ENCODE results near the gene PGAM5. TPM values are rescaled to one million over a fixed set of nuclear protein-coding genes. Genes with fewer than 3 reads are reported as not detected.

Gene PGAM5
- total RNA-seq, 1 donor from 2014 or later = 29.1 TPM

- Mint-ChIP-seq H3K4me1 (ENCODE audit: low read depth, unreplicated experiment) (peaks cover 5% of the 10 kb centered on the region), H3K9me3 (ENCODE audit: unreplicated experiment) (peaks cover 4% of the 10 kb centered on the region), H3K4me3 (ENCODE audit: unreplicated experiment) (no peak overlapping the region), H3K36me3 (ENCODE audit: unreplicated experiment) (no peaks in the 10 kb centered on the region), H3K27me3 (ENCODE audit: unreplicated experiment) (no peaks in the 10 kb centered on the region), H3K27ac (ENCODE audit: unreplicated experiment) (no peak overlapping the region)
- no peak for TF ChIP-seq CTCF (IDR thresholded peaks at IDR 0.05; ENCODE audit: partially characterized antibody, unreplicated experiment)
- DNase-seq = no peak
These were observed 12.3 kb upstream of the PGAM5 start for GRCh38 chr12:132698341-132698740.

- H3K36me3 Mint-ChIP-seq (ENCODE audit: unreplicated experiment) = no peaks in the 10 kb centered on the region
- no peak for TF ChIP-seq CTCF (IDR thresholded peaks at IDR 0.05; ENCODE audit: partially characterized antibody, unreplicated experiment)
- H3K4me1 Mint-ChIP-seq (ENCODE audit: low read depth, unreplicated experiment) = peaks cover 6% of the 10 kb centered on the region
- DNase-seq = no peak
- no peaks in the 10 kb centered on the region for H3K27me3 Mint-ChIP-seq (ENCODE audit: unreplicated experiment)
- no peak overlapping the region for H3K27ac Mint-ChIP-seq (ENCODE audit: unreplicated experiment)
- peaks cover 4% of the 10 kb centered on the region for H3K9me3 Mint-ChIP-seq (ENCODE audit: unreplicated experiment)
- no peak overlapping the region for H3K4me3 Mint-ChIP-seq (ENCODE audit: unreplicated experiment)
These were observed 10.3 kb upstream of the PGAM5 start for GRCh38 chr12:132700212-132700822.

GRCh38 chr12:132702640-132703039, 8.0 kb upstream of the PGAM5 start:
- Mint-ChIP-seq H3K4me1 (ENCODE audit: low read depth, unreplicated experiment) (peaks cover 6% of the 10 kb centered on the region), H3K4me3 (ENCODE audit: unreplicated experiment) (no peak overlapping the region), H3K9me3 (ENCODE audit: unreplicated experiment) (peaks cover 2% of the 10 kb centered on the region), H3K27me3 (ENCODE audit: unreplicated experiment) (no peaks in the 10 kb centered on the region), H3K36me3 (ENCODE audit: unreplicated experiment) (no peaks in the 10 kb centered on the region), H3K27ac (ENCODE audit: unreplicated experiment) (no peak overlapping the region)
- DNase-seq = peak; percentile 47
- no peak for TF ChIP-seq CTCF (IDR thresholded peaks at IDR 0.05; ENCODE audit: partially characterized antibody, unreplicated experiment)

GRCh38 chr12:132703641-132704040, 7.0 kb upstream of the PGAM5 start:
- H3K4me3 Mint-ChIP-seq (ENCODE audit: unreplicated experiment) = peak overlapping the region; percentile 30
- H3K27ac Mint-ChIP-seq (ENCODE audit: unreplicated experiment) = peak overlapping the region; percentile 55
- no peaks in the 10 kb centered on the region for H3K27me3 Mint-ChIP-seq (ENCODE audit: unreplicated experiment)
- DNase-seq = no peak
- H3K4me1 Mint-ChIP-seq (ENCODE audit: low read depth, unreplicated experiment) = peaks cover 6% of the 10 kb centered on the region
- H3K9me3 Mint-ChIP-seq (ENCODE audit: unreplicated experiment) = peaks cover 5% of the 10 kb centered on the region
- no peaks in the 10 kb centered on the region for H3K36me3 Mint-ChIP-seq (ENCODE audit: unreplicated experiment)
- no peak for TF ChIP-seq CTCF (IDR thresholded peaks at IDR 0.05; ENCODE audit: partially characterized antibody, unreplicated experiment)

- H3K27me3 Mint-ChIP-seq (ENCODE audit: unreplicated experiment) = peaks cover 5% of the 10 kb centered on the region
- H3K9me3 Mint-ChIP-seq (ENCODE audit: unreplicated experiment) = peaks cover 11% of the 10 kb centered on the region
- no peak for TF ChIP-seq CTCF (IDR thresholded peaks at IDR 0.05; ENCODE audit: partially characterized antibody, unreplicated experiment)
- H3K4me1 Mint-ChIP-seq (ENCODE audit: low read depth, unreplicated experiment) = peaks cover 9% of the 10 kb centered on the region
- no peak overlapping the region for H3K4me3 Mint-ChIP-seq (ENCODE audit: unreplicated experiment)
- no peak overlapping the region for H3K27ac Mint-ChIP-seq (ENCODE audit: unreplicated experiment)
- DNase-seq = no peak
- no peaks in the 10 kb centered on the region for H3K36me3 Mint-ChIP-seq (ENCODE audit: unreplicated experiment)
These were observed 3.4 kb upstream of the PGAM5 start for GRCh38 chr12:132707241-132707640.

Data from glutamatergic neuron (in vitro differentiated cells).